HG03159 (cell line): ENCODE data around the gene DLX2.

Experiments
- ATAC-seq: cut with Tn5 transposase; IDR thresholded peaks from one replicate; pipeline ENCODE4 v1.9.1; 2021; ENCODE audit warnings: mild to moderate bottlenecking, moderate library complexity; ENCODE audit not compliant: unreplicated experiment

Gene DLX2

DNA sequence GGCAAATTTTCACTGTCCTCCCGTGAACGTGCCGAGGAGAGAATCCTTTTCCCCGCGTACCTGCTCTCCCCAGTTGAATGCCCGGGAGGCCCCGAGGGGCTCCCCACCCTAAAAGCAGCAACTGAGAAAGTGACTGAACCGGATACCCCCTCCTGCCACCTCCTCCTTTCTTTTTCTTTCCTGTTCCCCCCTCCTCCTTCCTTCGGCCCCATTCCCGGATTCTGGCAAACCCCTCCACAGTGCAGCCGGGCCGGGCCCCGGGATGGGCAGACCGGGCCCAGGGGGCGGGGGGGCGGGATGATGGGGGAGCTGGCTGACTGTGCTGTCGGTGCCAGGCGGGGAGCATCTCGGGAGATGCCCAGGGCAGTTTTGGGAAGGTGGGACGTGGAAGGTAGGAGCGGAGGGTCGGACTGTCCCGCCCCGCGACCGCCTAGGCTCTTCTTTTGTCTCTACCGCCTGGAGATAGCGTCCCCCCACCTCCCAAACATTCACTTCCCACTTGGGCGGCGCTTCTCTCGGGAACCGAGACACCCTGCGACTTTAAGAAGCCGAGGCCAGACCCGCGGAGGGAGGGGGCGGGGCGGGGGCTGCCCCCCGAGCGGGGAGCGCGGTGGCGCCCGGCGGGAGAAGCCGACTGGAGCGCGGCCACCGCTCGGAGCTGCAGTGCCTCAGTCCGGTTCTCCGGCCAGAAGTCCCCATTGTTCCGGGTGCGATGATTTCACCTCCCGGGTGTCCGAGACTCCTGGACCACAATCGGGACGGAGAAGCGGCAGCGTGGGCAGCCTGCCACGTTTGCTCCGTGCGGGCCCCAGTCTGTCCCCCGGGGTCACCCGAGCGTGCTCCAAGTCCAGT lies 8.2 kb downstream of the DLX2 start:
- ATAC-seq: no peak

- ATAC-seq: no peak
Measured at GRCh38 chr2:172093416-172094293, 9.0 kb downstream of the DLX2 start.

GRCh38 chr2:172092716-172093415 lies 9.8 kb downstream of the DLX2 start:
- ATAC-seq: no peak

DNA sequence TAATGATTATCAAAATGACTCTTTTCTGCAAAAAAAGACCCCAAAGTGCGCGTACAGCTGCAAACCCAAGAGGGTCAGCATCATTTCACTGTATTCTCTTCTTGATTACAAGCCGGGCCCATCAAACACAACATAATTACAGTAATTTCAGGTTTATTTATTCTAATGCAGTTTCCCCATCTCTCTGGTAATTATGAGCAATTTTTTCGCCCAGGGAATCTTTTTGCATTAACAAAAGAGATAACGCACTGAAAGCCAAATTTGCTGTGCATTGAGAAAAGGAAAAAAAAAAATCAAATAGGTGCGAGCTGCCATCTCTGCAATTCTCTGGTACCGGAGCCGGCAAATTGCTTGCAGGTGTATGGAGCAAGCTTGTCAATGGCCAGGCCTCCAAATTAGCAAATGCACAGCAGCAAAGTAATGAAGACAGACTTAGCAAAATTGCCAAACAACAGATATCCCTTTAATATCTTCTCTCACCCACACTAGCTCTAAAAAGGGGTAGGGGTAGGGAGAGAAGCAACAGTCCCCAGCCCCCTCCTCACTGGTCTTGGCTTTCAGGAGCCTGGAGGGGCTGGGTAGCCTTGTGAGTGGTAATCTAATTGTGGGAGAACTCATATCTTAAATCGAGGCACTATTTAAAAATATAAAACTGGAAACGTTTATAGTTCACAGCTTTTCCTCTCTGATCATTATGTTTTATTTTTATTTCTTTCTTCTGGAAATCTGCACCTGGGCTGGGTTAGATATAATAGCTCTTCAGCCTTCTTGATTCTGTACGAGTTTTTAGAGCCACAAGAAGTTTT lies 10.7 kb downstream of the DLX2 start:
- no peak for ATAC-seq

DNA sequence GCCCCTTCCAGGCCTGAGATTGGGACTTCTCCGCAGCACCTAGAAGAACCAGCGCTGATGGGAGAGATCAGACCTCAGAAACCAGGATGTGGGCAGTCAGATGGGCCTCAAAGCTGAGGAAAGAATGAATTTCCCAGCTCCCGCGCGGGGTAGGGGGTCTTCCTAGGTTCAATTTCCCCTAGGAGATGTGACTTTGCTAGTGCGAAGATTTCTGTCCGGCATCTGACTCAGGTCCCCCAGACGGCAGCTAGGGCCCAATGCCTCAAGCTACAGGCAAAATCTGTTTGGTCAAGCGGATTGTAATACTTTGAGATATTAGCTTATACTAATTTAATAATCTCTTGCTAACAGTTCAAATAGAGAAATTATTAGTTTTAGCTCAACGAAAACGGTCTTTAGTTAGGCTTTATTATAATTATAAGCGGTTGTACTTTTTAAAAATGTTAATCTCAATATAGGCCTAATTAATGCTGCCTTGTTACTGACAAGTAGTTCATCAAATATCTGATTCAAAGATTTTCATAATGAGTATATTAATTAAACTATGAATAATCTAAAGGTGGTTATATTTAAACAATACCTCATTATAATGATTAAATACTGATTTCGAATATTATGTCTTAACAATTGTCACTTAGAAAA lies 11.6 kb downstream of the DLX2 start:
- ATAC-seq: no peak

- no peak for ATAC-seq
Measured at GRCh38 chr2:172090044-172090961, 12.4 kb downstream of the DLX2 start.

GRCh38 chr2:172089633-172090032 lies 13.1 kb downstream of the DLX2 start:
- no peak for ATAC-seq

DNA sequence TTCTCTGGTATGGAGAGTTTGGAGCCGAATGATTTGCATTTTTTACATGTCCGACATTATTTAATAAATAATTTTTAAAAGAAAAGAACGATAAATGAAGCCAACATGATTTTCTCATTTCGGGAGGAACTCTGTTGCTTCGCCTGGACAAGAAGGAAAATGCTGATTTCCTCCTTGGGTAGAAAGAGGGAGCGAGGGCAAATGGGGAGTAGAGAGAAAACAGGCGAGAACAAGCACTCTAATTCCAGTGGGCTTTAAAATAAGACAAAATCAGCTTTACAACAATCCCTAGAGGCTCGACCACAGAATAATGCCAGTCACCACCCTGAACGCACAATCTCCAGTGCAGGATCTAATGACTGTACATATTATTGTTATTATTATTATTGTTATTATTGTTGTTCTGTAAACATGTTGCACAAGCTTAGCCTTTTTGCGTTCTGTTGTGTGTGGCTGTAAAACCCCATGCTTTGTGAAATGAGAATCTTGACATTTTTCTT lies 13.6 kb downstream of the DLX2 start:
- ATAC-seq: no peak

GRCh38 chr2:172088245-172089004 lies 14.3 kb downstream of the DLX2 start:
- ATAC-seq: no peak

GRCh38 chr2:172087780-172088244 lies 14.9 kb downstream of the DLX2 start:
- ATAC-seq: no peak

DNA sequence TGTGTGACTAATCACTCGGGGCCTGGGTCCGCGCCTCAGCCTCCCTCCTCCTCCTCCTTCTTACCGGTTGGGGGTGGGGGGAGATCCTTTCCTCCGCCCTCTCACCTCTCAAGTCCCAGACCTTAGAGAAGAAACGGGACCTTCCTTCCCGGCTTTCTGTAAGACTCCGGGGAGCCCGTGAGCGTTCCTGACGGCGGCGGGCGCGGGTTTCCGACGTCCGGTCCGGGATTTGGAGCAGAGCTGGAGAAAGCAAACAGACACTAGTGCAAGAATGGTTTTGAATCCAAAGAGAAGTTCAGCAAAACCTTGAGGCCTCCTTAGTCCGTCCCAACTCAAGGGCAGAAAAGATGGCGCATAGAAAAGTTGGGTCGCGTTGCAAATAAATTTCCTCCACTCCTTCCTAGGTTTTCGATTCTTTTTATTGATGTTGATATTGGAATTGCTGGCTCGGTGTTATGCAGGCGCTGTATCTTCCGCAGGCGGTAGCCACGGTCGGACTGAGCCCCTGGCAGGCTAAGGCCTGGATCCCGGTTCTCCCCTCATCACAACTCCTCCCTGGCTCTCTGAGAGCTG lies 15.4 kb downstream of the DLX2 start:
- no peak for ATAC-seq

DNA sequence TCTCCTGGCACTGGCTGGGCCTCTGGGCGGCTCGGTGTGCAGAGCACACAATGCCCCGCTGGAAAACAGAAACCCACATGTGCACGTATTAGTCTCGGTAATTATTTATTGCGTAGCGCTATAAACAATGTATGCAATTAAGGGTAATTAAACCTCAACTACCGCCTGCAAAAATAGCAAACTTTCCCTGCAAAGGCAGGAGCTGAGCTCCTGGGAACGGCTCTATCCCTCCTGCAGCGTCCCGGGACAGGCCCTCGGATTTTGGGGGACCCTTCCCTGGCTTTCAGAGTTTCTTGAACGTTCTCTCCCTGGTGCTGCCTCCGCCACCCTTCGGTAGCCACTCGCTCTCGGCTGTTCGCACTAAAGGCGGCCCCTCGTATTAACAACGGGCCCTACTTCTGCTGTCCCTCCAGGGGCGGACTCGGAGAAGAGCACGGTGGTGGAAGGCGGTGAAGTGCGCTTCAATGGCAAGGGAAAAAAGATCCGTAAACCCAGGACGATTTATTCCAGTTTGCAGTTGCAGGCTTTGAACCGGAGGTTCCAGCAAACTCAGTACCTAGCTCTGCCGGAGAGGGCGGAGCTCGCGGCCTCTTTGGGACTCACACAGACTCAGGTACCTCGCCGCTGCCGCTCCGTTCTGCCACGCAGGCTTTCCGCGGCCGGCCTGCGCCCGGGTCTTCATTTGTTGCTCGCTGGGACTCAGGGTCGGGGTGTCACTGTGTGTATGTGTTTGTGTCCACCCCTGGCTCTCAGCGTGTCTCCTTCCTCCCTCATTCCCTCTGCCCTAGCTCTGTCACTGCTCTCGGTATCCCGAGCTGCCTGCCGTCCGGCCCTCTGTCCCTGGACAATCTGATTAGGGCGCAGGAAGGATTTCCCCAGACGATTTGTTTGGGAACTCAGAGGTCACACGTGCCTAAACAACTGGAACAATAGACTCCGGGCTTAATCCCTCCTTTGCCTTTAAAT lies 16.2 kb downstream of the DLX2 start:
- ATAC-seq: no peak

DNA sequence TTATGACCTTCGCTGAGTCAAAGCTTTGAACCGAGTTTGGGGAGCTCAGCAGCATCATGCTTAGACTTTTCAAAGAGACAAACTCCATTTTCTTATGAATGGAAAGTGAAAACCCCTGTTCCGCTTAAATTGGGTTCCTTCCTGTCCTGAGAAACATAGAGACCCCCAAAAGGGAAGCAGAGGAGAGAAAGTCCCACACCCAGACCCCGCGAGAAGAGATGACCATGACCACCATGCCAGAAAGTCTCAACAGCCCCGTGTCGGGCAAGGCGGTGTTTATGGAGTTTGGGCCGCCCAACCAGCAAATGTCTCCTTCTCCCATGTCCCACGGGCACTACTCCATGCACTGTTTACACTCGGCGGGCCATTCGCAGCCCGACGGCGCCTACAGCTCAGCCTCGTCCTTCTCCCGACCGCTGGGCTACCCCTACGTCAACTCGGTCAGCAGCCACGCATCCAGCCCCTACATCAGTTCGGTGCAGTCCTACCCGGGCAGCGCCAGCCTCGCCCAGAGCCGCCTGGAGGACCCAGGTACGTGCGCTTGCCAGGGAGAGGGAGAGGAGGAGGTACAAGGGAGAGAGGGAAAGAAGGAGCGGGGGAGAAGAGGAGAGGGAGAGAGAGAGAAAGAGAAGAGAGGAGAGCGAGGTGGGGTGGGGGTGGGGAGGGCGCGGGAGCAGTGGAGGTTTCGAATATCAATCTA lies 17.1 kb downstream of the DLX2 start, which contains the start of gene DLX1:
TSS of gene DLX1 (plus strand) at position 48 of the 700 bp plus-strand sequence. CDS start at position 219, 171 bp downstream.
- ATAC-seq: peak; percentile 9

DNA sequence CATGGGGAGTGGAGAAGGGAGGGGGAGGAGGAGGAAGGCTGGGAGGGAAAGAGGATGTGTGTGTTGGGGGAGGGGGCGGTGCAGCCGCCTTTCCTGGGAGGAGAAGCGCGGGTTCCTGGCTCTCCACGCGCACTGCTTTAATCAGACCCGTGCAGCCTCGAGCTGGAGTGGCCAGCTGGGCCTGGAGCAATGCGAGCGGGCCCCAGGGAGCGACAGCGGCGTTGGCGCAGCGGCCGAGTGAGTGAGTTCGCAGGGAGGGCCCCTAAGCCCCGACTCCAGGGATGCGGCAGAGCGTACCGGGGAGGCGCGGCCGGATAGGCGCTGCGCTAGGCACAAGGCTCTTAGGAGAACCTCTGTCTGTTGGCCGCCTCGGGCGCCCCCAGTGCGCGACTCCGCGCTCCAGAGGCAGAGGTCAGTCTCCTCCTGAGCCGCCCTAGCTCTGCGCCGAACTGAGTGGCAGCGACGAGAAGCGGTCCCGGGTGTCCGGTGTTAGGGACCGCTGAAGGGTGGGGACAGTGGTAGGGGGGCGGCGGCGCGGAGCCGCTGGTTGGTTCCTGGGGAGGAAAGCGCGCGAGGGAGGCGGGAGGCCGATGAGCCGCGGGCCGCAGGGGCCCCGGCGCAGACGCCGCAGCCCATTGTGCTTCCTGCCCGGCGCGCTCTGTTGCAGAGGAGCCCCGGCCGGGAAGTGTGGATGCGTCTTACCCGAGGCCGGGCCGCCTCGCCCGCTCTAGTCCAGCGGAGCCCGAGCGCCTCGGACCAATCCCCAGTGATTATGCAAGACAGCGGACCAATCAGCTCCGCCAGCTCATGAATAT lies 17.8 kb downstream of the DLX2 start:
- ATAC-seq: peak; percentile 71

DNA sequence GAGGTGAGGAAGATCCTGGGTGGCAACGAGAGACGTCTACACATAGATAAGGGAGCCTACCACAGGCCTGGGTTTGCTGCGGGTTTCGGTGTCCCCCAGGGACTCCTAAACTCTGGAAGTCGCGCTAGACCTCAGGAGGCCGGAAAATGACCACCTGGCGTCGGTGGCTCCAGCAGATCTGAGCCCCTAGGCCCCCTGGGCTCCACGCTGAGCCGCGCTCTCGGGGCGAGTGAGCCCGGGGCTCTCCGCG lies 18.4 kb downstream of the DLX2 start:
- ATAC-seq: peak; percentile 9
